OCI-LY1 (cell line): ENCODE measurements around the gene NOD2.

Experiments used
- H2AFZ ChIP-seq: fragments of 200-600 bp; sonication (generic), shearing (Covaris generic); 2 replicates; pipeline ENCODE4 v1.6.0; 2014; ENCODE audit warnings: antibody characterized with exemption, mild to moderate bottlenecking, low read length
- H3F3A ChIP-seq: fragments of 200-600 bp; sonication (generic), shearing (Covaris generic); 2 replicates; pipeline ENCODE4 v1.6.0; 2014; ENCODE audit warnings: mild to moderate bottlenecking, antibody characterized with exemption, low read length, moderate library complexity; ENCODE audit not compliant: insufficient read depth
- H3K27ac ChIP-seq: fragments of 200-600 bp; sonication (generic); 2 replicates; pipeline ENCODE4 v1.5.1; 2014; ENCODE audit warnings: low read length, mixed run types, mild to moderate bottlenecking, low read depth; ENCODE audit not compliant: poor library complexity, severe bottlenecking
- H3K27me3 ChIP-seq: fragments of 200-600 bp; sonication (generic); 2 replicates; pipeline ENCODE4 v1.6.0; 2014; ENCODE audit warnings: antibody characterized with exemption, mild to moderate bottlenecking, low read length, moderate library complexity; ENCODE audit not compliant: insufficient read depth
- H3K36me3 ChIP-seq: fragments of 200-600 bp; sonication (generic); 2 replicates; pipeline ENCODE4 v1.6.1; 2014; ENCODE audit warnings: mild to moderate bottlenecking, antibody characterized with exemption, low read length, moderate library complexity, mixed read lengths; ENCODE audit not compliant: insufficient read depth
- H3K4me1 ChIP-seq: fragments of 200-600 bp; sonication (generic); 2 replicates; pipeline ENCODE4 v1.5.1; 2014; ENCODE audit warnings: mild to moderate bottlenecking, low read length, moderate library complexity; ENCODE audit not compliant: insufficient read depth, severe bottlenecking
- H3K4me2 ChIP-seq: fragments of 200-600 bp; sonication (generic), shearing (Covaris generic); 2 replicates; pipeline ENCODE4 v1.6.1; 2014; ENCODE audit warnings: low read length
- H3K4me3 ChIP-seq: fragments of 200-600 bp; sonication (generic); 2 replicates; pipeline ENCODE4 v1.5.1; 2014; ENCODE audit warnings: low read length, low read depth, mild to moderate bottlenecking, mixed read lengths; ENCODE audit not compliant: poor library complexity, severe bottlenecking
- H3K79me2 ChIP-seq: fragments of 200-600 bp; shearing (Covaris generic); 2 replicates; pipeline ENCODE4 v1.6.1; 2016; ENCODE audit warnings: mixed run types, low read length, mixed read lengths; ENCODE audit not compliant: insufficient read depth
- H3K9ac ChIP-seq: fragments of 200-600 bp; sonication (generic), shearing (Covaris generic); 2 replicates; pipeline ENCODE4 v1.6.1; 2014; ENCODE audit warnings: mild to moderate bottlenecking, low read length, mixed read lengths
- H3K9me2 ChIP-seq: fragments of 200-600 bp; sonication (generic), shearing (Covaris generic); 2 replicates; pipeline ENCODE4 v1.6.1; 2014; ENCODE audit warnings: low read depth, mild to moderate bottlenecking, low read length, mixed read lengths
- H3K9me3 ChIP-seq: fragments of 200-600 bp; shearing (Covaris generic); 2 replicates; pipeline ENCODE4 v1.6.1; 2014; ENCODE audit warnings: low read length, mixed read lengths
- H4K20me1 ChIP-seq: fragments of 200-600 bp; sonication (generic), shearing (Covaris generic); 2 replicates; pipeline ENCODE4 v1.6.0; 2016; ENCODE audit warnings: mild to moderate bottlenecking, low read length; ENCODE audit not compliant: insufficient read depth
- EZH2 ChIP-seq: fragments of 200-600 bp; sonication (generic), shearing (Covaris generic); IDR thresholded peaks from 2 replicates; pipeline ENCODE4 v1.8.0; 2017; ENCODE audit warnings: borderline replicate concordance, mixed run types, mild to moderate bottlenecking, antibody characterized with exemption, low read length, moderate library complexity, mixed read lengths
- TF ChIP-seq, protein P1 (sequence below): fragments of 200-600 bp; sonication (generic), shearing (Covaris generic); IDR thresholded peaks from 2 replicates; pipeline ENCODE4 v1.5.1; 2017; ENCODE audit warnings: mild to moderate bottlenecking, antibody characterized with exemption, low read length, moderate library complexity, mixed read lengths

NOD2 gene

DNA sequence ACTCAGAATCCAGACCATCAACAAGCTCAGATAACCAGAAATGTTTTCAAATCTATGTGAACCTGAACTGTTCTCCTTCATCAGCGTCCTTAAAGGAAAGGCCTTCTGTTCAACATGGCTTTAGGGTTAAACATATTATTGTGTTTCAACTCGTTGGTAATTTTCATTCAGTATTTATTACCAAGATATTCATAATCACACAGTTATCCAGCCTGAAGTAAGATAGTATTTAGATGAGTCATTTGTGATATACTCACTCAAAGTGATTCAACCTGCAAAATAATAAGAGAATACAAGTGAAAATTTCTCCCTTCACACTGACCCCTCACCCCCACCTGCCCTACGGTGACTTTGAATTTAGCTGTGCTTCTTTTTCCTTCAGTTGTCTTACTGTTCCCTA, 51.5 kb downstream of the NOD2 start:
- no peak overlapping the region for H3K4me2 ChIP-seq

DNA sequence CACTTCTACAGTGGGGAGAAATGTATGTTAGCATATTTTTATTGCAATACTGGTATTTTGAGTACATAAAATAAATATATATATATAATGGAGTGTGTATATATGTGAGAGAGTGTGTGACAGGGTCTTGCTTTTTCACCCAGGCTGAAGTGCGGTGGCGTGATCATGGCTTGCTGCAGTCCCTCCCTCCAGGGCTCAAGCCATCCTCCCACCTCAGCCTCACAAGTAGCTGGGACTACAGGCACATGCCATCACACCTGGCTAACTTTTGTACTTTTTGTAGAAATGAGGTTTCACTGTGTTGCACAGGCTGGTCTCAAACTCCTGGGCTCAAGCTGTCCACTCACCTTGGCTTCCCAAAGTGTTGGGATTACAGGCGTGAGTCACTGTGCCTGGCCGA, 52.5 kb downstream of the NOD2 start:
- Histone ChIP-seq H3F3A (no peaks in the 10 kb centered on the region), H3K27ac (no peak overlapping the region), H3K9me3 (no peaks in the 10 kb centered on the region), H3K4me1 (peaks cover 40% of the 10 kb centered on the region), H3K4me2 (no peak overlapping the region), H3K4me3 (no peak overlapping the region), H2AFZ (no peak overlapping the region), H3K9me2 (no peaks in the 10 kb centered on the region), H3K9ac (no peak overlapping the region), H3K79me2 (no peaks in the 10 kb centered on the region), H3K36me3 (peaks cover 20% of the 10 kb centered on the region; the same call in 1 of the 2 replicates), H3K27me3 (no peaks in the 10 kb centered on the region), H4K20me1 (no peaks in the 10 kb centered on the region)
- no peak for TF ChIP-seq EZH2
- TF ChIP-seq, protein P1, sequence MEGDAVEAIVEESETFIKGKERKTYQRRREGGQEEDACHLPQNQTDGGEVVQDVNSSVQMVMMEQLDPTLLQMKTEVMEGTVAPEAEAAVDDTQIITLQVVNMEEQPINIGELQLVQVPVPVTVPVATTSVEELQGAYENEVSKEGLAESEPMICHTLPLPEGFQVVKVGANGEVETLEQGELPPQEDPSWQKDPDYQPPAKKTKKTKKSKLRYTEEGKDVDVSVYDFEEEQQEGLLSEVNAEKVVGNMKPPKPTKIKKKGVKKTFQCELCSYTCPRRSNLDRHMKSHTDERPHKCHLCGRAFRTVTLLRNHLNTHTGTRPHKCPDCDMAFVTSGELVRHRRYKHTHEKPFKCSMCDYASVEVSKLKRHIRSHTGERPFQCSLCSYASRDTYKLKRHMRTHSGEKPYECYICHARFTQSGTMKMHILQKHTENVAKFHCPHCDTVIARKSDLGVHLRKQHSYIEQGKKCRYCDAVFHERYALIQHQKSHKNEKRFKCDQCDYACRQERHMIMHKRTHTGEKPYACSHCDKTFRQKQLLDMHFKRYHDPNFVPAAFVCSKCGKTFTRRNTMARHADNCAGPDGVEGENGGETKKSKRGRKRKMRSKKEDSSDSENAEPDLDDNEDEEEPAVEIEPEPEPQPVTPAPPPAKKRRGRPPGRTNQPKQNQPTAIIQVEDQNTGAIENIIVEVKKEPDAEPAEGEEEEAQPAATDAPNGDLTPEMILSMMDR, result no peak

More for the DNA sequence above, 51.5 kb downstream of the NOD2 start:
- no peak overlapping the region for H3K4me3 ChIP-seq
- peaks cover 42% of the 10 kb centered on the region for H3K4me1 ChIP-seq
- no peaks in the 10 kb centered on the region for H4K20me1 ChIP-seq
- H3K9me3 ChIP-seq, result no peaks in the 10 kb centered on the region
- no peak overlapping the region for H3K9ac ChIP-seq
- peaks cover 15% of the 10 kb centered on the region; the same call in 1 of the 2 replicates for H3K36me3 ChIP-seq
- no peak overlapping the region for H2AFZ ChIP-seq
- no peaks in the 10 kb centered on the region for H3K9me2 ChIP-seq
- H3K27ac ChIP-seq, result no peak overlapping the region
- H3F3A ChIP-seq, result no peaks in the 10 kb centered on the region
- no peaks in the 10 kb centered on the region for H3K79me2 ChIP-seq
- no peaks in the 10 kb centered on the region for H3K27me3 ChIP-seq
- TF ChIP-seq EZH2, result no peak
- TF ChIP-seq, protein P1, result no peak

DNA sequence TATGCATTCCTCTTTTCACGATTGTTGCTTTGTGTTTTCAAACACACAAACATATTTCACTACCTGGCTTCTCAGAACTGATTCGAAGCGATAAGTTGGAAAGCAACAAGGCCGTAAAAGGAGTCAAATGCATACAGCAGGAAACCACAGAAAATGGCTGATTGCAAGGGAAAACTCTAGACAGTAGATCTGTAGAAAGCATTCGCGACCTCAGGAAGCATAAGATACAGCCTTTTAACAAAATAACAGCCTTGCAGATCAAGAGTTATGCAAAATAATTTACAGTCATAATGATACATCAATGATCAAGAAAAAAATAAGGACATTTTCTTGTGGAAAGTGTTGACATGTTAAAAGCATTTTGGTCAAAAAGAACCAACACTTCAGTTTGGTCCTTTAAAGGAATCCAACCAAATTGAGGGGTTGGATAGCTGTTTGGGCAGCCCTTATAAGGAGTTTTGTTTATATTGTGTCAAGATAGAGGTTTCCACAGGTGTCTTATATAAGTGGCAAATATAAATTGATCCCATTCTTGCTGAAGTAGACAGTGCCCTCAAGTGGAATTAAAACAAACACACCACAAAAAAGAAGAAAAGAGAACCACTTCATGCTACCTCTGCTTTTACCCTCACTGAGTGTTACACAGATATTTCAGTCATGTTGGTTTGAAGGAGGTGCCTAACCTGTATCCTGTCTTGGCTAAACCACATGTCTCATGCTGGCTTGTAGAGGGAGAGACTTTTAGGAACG, 54.0 kb downstream of the NOD2 start:
- H3K4me1 ChIP-seq, result peaks cover 36% of the 10 kb centered on the region

More for the DNA sequence above, 54.0 kb downstream of the NOD2 start:
- no peak overlapping the region for H3K27ac ChIP-seq
- no peak overlapping the region for H3K4me3 ChIP-seq
- no peaks in the 10 kb centered on the region for H3F3A ChIP-seq
- no peaks in the 10 kb centered on the region for H4K20me1 ChIP-seq
- H3K79me2 ChIP-seq, result no peaks in the 10 kb centered on the region
- H3K9me2 ChIP-seq, result no peaks in the 10 kb centered on the region
- H3K36me3 ChIP-seq, result peaks cover 20% of the 10 kb centered on the region; the same call in 1 of the 2 replicates
- no peak overlapping the region; the same call in 1 of the 2 replicates for H3K9ac ChIP-seq
- H2AFZ ChIP-seq, result no peak overlapping the region
- H3K9me3 ChIP-seq, result no peaks in the 10 kb centered on the region
- H3K27me3 ChIP-seq, result no peaks in the 10 kb centered on the region
- H3K4me2 ChIP-seq, result peak overlapping the region; percentile 14; the same call in 1 of the 2 replicates
- TF ChIP-seq, protein P1, result peak; percentile 63
- no peak for TF ChIP-seq EZH2
